ENCODE data around the gene USHBP1. TPM values are rescaled to one million over a fixed set of nuclear protein-coding genes. Genes with fewer than 3 reads are reported as not detected.
A peak's percentile ranks its signal among the peaks of the same experiment; 100 is the strongest.

USHBP1 gene
- total RNA-seq, 1 donor from 2014 or later, result not detected

- no peak for TF ChIP-seq CTCF (conservative IDR thresholded peaks at IDR 0.05; ENCODE audit: low read depth, low read length)
- DNase-seq (ENCODE audit: low read depth), result no peak
- peak overlapping the region; percentile 73 for H3K4me3 ChIP-seq (ENCODE audit: low read depth, low read length)
Observed at GRCh38 chr19:17243830-17244617, 20.5 kb downstream of the USHBP1 start.

- H3K4me3 ChIP-seq (ENCODE audit: low read depth, low read length), result peak overlapping the region; percentile 73
- TF ChIP-seq CTCF (conservative IDR thresholded peaks at IDR 0.05; ENCODE audit: low read depth, low read length), result no peak
- no peak for DNase-seq (ENCODE audit: low read depth)
Observed at GRCh38 chr19:17243211-17243829, 21.2 kb downstream of the USHBP1 start.

- H3K4me3 ChIP-seq (ENCODE audit: low read depth, low read length), result peak overlapping the region; percentile 73
- no peak for DNase-seq (ENCODE audit: low read depth)
- no peak for TF ChIP-seq CTCF (conservative IDR thresholded peaks at IDR 0.05; ENCODE audit: low read depth, low read length)
Observed at GRCh38 chr19:17242431-17243208, 21.9 kb downstream of the USHBP1 start.

- H3K4me3 ChIP-seq (ENCODE audit: low read depth, low read length), result no peak overlapping the region
- TF ChIP-seq CTCF (conservative IDR thresholded peaks at IDR 0.05; ENCODE audit: low read depth, low read length), result no peak
- DNase-seq (ENCODE audit: low read depth), result no peak
Observed at GRCh38 chr19:17240826-17241399, 23.6 kb downstream of the USHBP1 start.

GRCh38 chr19:17240062-17240752, 24.3 kb downstream of the USHBP1 start:
- DNase-seq (ENCODE audit: low read depth), result no peak
- TF ChIP-seq CTCF (conservative IDR thresholded peaks at IDR 0.05; ENCODE audit: low read depth, low read length), result no peak
- no peak overlapping the region for H3K4me3 ChIP-seq (ENCODE audit: low read depth, low read length)
